Measurements from ENCODE around the gene PRKCA. TPM values are rescaled to one million over a fixed set of nuclear protein-coding genes. Genes with fewer than 3 reads are reported as not detected.
A peak's percentile ranks its signal among the peaks of the same experiment; 100 is the strongest.

PRKCA gene
- total and polyA plus RNA-seq, 2 of the 13 experiments (the other 11 are each of a cell fraction or from before 2014, with no cell fraction given) = 18.5 to 21.5 TPM

GRCh38 chr17:66302761-66303626 is 581 bp downstream of the PRKCA start (continued):
- TF ChIP-seq BRF2 (CRISPR knock-in tag; IDR thresholded peaks at IDR 0.05) (no peak), ZNF615 (CRISPR knock-in tag; IDR thresholded peaks at IDR 0.05; ENCODE audit: borderline replicate concordance) (no peak), DDIT3 (CRISPR knock-in tag; IDR thresholded peaks at IDR 0.05) (no peak), SYNCRIP (IDR thresholded peaks at IDR 0.05; ENCODE audit: insufficient read depth, low read depth, low read length) (no peak), HNF4A (CRISPR knock-in tag; IDR thresholded peaks at IDR 0.05) (peak; percentile 27; the same call in 1 of the 2 replicates), PATZ1 (CRISPR knock-in tag; IDR thresholded peaks at IDR 0.05) (no peak; the same call in 1 of the 2 replicates), ATF7 (IDR thresholded peaks at IDR 0.05) (no peak), ATF7 (CRISPR knock-in tag; IDR thresholded peaks at IDR 0.05) (peak; percentile 49; the same call in 1 of the 2 replicates), ZNF713 (CRISPR knock-in tag; IDR thresholded peaks at IDR 0.05) (no peak), FOXA1 (IDR thresholded peaks at IDR 0.05) (no peak), FOXA1 (CRISPR knock-in tag; IDR thresholded peaks at IDR 0.05) (no peak), TFE3 (CRISPR knock-in tag; IDR thresholded peaks at IDR 0.05) (no peak), KDM6A (CRISPR knock-in tag; IDR thresholded peaks at IDR 0.05; ENCODE audit: low read depth) (no peak), ZNF350 (CRISPR knock-in tag; IDR thresholded peaks at IDR 0.05; ENCODE audit: borderline replicate concordance, low read depth) (peak; percentile 57; the same call in 1 of the 2 replicates), SOX13 (IDR thresholded peaks at IDR 0.05) (no peak), SOX13 (CRISPR knock-in tag; conservative IDR thresholded peaks at IDR 0.05 in 1 of 2, IDR thresholded peaks at IDR 0.05 in 1 of 2) (peak in 1 of 2 experiments; percentile 12; a peak in 1 of 4 replicates), DR1 (CRISPR knock-in tag; IDR thresholded peaks at IDR 0.05) (peak; percentile 42; the same call in 1 of the 2 replicates), MAX (IDR thresholded peaks at IDR 0.05) (no peak; the same call in 1 of the 2 replicates), CBX1 (IDR thresholded peaks at IDR 0.05; ENCODE audit: low read depth) (no peak), PPARG (CRISPR knock-in tag; conservative IDR thresholded peaks at IDR 0.05) (peak; percentile 37; the same call in 1 of the 2 replicates), SRSF1 (optimal IDR thresholded peaks at IDR 0.05; ENCODE audit: low read depth, low read length) (peak; percentile 89), ZNF446 (CRISPR knock-in tag; IDR thresholded peaks at IDR 0.05) (peak; percentile 83)
- TF ChIP-seq, protein P1, sequence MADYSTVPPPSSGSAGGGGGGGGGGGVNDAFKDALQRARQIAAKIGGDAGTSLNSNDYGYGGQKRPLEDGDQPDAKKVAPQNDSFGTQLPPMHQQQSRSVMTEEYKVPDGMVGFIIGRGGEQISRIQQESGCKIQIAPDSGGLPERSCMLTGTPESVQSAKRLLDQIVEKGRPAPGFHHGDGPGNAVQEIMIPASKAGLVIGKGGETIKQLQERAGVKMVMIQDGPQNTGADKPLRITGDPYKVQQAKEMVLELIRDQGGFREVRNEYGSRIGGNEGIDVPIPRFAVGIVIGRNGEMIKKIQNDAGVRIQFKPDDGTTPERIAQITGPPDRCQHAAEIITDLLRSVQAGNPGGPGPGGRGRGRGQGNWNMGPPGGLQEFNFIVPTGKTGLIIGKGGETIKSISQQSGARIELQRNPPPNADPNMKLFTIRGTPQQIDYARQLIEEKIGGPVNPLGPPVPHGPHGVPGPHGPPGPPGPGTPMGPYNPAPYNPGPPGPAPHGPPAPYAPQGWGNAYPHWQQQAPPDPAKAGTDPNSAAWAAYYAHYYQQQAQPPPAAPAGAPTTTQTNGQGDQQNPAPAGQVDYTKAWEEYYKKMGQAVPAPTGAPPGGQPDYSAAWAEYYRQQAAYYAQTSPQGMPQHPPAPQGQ (CRISPR knock-in tag; IDR thresholded peaks at IDR 0.05; ENCODE audit: borderline replicate concordance) = no peak

Data from HepG2 (cell line).